GM13976 (cell line): Measurements from ENCODE around the gene ARPC2.
"Not testable (repeated sequence)": the region's sequence is repeated elsewhere in the genome, so short reads cannot be mapped to it uniquely, and the experiment has no call there.

Experiments used
- DNase-seq: peaks from one replicate; pipeline ENCODE4 v3.0.0; 2012; ENCODE audit warnings: low spot score
- CTCF ChIP-seq: IDR thresholded peaks from 2 replicates; pipeline ENCODE4 v1.5.1; 2012; ENCODE audit warnings: borderline replicate concordance, mild to moderate bottlenecking; ENCODE audit not compliant: insufficient read depth; ENCODE audit errors: extremely low read depth, missing control alignments, control extremely low read depth
- in situ Hi-C: fragments of 300-500 bp; cut with MboI; formaldehyde crosslinking; loops from one replicate; pipeline ENCODE4 v1.12.0; 2022; ENCODE audit warnings: low sequenced_read_pairs, mixed read lengths, inconsistent platforms; ENCODE audit not compliant: unreplicated experiment

The ARPC2 gene

GRCh38 chr2:218216674-218217359 lies at the start of gene ARPC2:
Gene ARPC2 (plus strand): TSS chr2:218217189. CDS start chr2:218217471, 282 bp downstream.
- no peak for TF ChIP-seq CTCF
- in situ Hi-C loops: no loop called here
- peak; percentile 95 for DNase-seq

- in situ Hi-C loops: no loop called here
- TF ChIP-seq CTCF: no peak
- no peak for DNase-seq
Measured at GRCh38 chr2:218168016-218168415, 49.0 kb upstream of the ARPC2 start.

GRCh38 chr2:218168635-218169462 lies 48.1 kb upstream of the ARPC2 start:
- in situ Hi-C loops: no loop called here
- DNase-seq: peak; percentile 64
- peak; percentile 22 for TF ChIP-seq CTCF

GRCh38 chr2:218169757-218170546 lies 47.0 kb upstream of the ARPC2 start:
- no peak for DNase-seq
- TF ChIP-seq CTCF: no peak
- in situ Hi-C loops: no loop called here

GRCh38 chr2:218171744-218172143 lies 45.2 kb upstream of the ARPC2 start:
- in situ Hi-C loops, DNase-seq: not testable (repeated sequence)

GRCh38 chr2:218172845-218173244 lies 44.1 kb upstream of the ARPC2 start:
- TF ChIP-seq CTCF: no peak
- DNase-seq: no peak
- in situ Hi-C loops: no loop called here
